ENCODE measurements around the gene HDAC3.

Gene HDAC3

GRCh38 chr5:141618804-141619554 is 17.7 kb downstream of the HDAC3 start, which contains the start of gene DIAPH1:
Gene DIAPH1 (minus strand): TSS chr5:141619000. CDS start chr5:141618914, 86 bp downstream.
- H3K4me3 ChIP-seq (ENCODE audit: low read depth, low read length): peak within 1 kb of the TSS; percentile 72
- TF ChIP-seq CTCF (IDR thresholded peaks at IDR 0.05; ENCODE audit: low read depth, low read length): peak; percentile 96

DNA sequence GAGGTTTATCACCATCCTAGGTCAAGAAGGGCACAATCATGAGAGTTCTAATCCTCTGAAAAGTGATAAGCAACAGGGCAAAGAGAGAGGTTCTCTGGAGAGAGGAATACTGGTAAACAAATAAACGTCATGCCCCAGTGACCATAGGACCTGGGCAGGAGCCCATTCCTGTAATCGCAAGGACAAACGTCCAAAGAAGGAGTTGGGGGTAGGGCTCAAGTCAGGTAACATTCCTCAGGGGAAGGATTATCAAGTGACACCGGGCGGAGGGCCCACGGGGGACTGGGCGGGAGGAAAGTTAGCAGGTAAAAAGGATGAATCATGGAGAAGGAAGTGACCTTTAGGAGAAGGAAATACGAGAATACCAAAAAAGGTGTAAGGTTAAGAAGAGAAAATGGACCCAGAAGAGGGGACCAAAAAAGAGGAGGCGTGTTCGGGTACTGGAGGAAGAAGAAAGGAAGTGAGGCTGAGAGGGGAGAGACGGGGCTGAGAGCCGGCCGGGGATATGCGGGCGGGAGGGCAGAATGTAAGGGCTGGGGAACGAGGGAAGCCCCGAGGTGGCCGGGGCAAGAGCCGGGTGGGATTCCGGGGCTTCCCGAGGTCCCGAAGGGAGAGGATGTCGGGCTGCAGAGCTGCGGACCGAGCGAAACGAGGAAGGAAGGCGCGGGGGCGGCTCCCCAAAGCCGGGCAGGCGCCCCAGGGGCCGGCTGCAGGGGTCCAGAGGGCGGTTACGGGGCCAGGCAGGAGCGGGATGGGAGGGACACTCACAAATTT is 18.4 kb downstream of the HDAC3 start:
- TF ChIP-seq CTCF (IDR thresholded peaks at IDR 0.05; ENCODE audit: low read depth, low read length): no peak
- peak overlapping the region; percentile 72 for H3K4me3 ChIP-seq (ENCODE audit: low read depth, low read length)

DNA sequence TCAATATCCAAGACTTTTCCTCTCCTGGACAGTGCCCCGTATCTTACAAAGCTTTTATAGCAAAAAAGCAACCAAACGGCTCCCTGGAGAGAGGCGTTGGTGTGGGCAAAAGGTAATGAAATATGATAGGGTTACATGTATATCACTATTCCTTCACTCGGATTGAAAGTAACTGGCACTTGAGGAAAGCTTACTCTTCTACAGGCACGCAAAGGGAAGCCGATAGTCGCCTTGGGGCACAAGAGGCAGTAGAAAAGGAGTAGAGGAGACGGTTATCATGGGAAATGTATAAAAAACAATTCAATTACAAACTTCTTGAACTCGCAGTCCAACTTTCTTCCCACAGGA is 19.0 kb downstream of the HDAC3 start:
- no peak for TF ChIP-seq CTCF (IDR thresholded peaks at IDR 0.05; ENCODE audit: low read depth, low read length)
- H3K4me3 ChIP-seq (ENCODE audit: low read depth, low read length): peak overlapping the region; percentile 72

GRCh38 chr5:141617128-141617527 is 19.5 kb downstream of the HDAC3 start:
- TF ChIP-seq CTCF (IDR thresholded peaks at IDR 0.05; ENCODE audit: low read depth, low read length): no peak
- H3K4me3 ChIP-seq (ENCODE audit: low read depth, low read length): no peak overlapping the region; the same call in 1 of the 2 replicates

GRCh38 chr5:141615991-141616720 is 20.5 kb downstream of the HDAC3 start:
- no peak overlapping the region for H3K4me3 ChIP-seq (ENCODE audit: low read depth, low read length)
- TF ChIP-seq CTCF (IDR thresholded peaks at IDR 0.05; ENCODE audit: low read depth, low read length): no peak

GRCh38 chr5:141613344-141613743 is 23.3 kb downstream of the HDAC3 start:
- no peak overlapping the region for H3K4me3 ChIP-seq (ENCODE audit: low read depth, low read length)
- TF ChIP-seq CTCF (IDR thresholded peaks at IDR 0.05; ENCODE audit: low read depth, low read length): no peak
